Measurements from ENCODE around the gene PFN1. TPM values are rescaled to one million over a fixed set of nuclear protein-coding genes. Genes with fewer than 3 reads are reported as not detected.
A peak's percentile ranks its signal among the peaks of the same experiment; 100 is the strongest.
"Not testable (repeated sequence)": the region's sequence is repeated elsewhere in the genome, so short reads cannot be mapped to it uniquely, and the experiment has no call there.

Gene PFN1
- total RNA-seq, 2 experiments from 2014 or later: 2,029 to 2,329 TPM

DNA sequence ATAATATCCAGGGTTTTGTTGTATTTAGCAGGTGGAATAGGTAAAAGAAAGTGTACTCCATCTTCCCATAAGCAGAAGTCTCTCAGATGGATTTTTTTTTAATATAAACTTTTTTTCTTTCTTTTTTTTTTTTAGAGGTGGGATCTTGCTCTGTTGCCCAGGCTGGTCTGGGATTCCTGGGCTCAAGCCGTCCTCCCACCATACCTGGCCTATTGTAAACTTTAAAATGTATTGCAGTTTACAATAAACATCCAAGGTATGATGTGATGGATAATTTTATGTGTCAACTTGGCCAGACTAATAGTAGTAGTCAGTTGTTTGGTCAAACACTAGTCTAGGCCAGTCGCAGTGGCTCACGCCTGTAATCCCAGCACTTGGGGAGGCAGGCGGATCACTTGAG is 27.0 kb downstream of the PFN1 start:
- CTCF ChIA-PET: interaction anchor here (2.4 kb wide), 1 partner anchor 12 kb away, joined by 12 read pairs; no protein-coding TSS in a partner anchor
- H3K4me3 Mint-ChIP-seq: no peak overlapping the region

DNA sequence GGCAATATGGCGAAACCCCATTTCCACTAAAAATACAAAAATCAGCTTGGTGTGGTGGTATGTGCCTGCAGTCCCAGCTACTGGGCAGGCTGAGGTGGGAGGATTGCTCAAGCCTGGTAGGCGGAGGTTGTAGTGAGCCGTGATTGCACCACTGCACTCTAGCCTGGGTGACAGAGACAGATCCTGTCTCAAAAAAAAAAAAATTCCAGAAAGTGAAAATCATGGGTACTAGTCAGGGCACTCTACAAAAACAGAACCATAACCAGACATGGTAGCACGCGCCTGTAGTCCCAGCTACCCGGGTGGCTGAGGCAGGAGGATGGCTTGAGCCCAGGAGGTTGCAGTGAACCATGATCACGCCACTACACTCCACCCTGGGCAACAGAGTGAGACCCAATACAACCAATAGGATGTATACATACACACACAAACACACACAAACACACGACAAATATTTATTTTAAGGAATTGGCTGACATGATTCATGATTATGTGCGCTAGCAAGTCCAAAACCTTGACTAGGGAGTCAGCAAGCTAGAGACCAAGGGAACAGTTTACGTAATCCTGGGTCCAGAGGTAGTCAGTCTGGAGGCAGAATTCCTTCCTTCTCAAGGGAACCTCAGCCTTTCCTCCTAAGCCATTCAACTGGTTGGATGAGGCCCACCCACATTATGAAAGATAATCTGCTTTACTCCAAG is 27.8 kb downstream of the PFN1 start:
- Mint-ChIP-seq H3K9me3 (ENCODE audit: low read depth) (no peaks in the 10 kb centered on the region), H3K27ac (no peak overlapping the region), H3K36me3 (peaks cover 2% of the 10 kb centered on the region), H3K4me3 (no peak overlapping the region), H3K4me1 (no peaks in the 10 kb centered on the region), H3K27me3 (no peaks in the 10 kb centered on the region)
- CTCF ChIA-PET: interaction anchor here (1.4 to 2.4 kb wide), 2 partner anchors 11 to 20 kb away, joined by 3 to 12 read pairs; partner anchors contain the start of genes RNF167 and SLC25A11
- DNase-seq (no peak), ATAC-seq (no peak)

More for the DNA sequence above, 27.0 kb downstream of the PFN1 start:
- H3K36me3 Mint-ChIP-seq: peaks cover 2% of the 10 kb centered on the region
- no peak for DNase-seq
- H3K9me3 Mint-ChIP-seq (ENCODE audit: low read depth): no peaks in the 10 kb centered on the region
- no peak overlapping the region for H3K27ac Mint-ChIP-seq
- H3K27me3 Mint-ChIP-seq: no peaks in the 10 kb centered on the region
- H3K4me1 Mint-ChIP-seq: no peaks in the 10 kb centered on the region
- no peak for ATAC-seq

DNA sequence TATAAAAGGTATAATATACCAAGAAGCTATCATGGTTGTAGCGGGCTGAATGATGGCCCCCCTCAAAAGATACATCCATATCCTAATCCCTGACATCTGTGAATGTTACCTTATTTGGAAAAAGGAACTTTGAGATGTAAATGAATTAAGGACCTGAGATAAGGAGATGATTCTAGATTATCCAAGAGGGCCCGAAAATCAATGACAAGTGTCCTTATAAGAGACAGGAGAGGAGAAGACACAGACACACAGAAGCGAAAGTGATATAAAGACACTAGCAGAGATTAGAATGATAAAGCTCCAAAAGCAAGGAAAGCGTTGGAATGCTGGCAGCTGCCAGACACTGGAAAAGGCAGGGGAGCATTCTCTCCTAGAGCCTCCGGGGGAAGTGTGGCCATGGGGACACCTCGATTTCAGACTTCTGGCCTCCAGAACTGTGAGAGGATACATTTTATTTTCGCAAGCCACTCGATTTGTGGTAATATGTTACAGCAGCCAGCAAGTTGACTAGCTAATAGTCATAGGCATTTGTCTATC is 28.8 kb downstream of the PFN1 start:
- Mint-ChIP-seq H3K27me3 (no peaks in the 10 kb centered on the region), H3K27ac (no peak overlapping the region), H3K36me3 (peaks cover 2% of the 10 kb centered on the region), H3K4me3 (no peak overlapping the region), H3K9me3 (ENCODE audit: low read depth) (no peaks in the 10 kb centered on the region), H3K4me1 (no peaks in the 10 kb centered on the region)
- ATAC-seq: no peak
- CTCF ChIA-PET: interaction anchor here (0.6 to 2.4 kb wide), 3 partner anchors 11 to 438 kb away, joined by 3 to 12 read pairs (median 4); partner anchors contain the start of genes RNF167 and SLC25A11
- no peak for DNase-seq

DNA sequence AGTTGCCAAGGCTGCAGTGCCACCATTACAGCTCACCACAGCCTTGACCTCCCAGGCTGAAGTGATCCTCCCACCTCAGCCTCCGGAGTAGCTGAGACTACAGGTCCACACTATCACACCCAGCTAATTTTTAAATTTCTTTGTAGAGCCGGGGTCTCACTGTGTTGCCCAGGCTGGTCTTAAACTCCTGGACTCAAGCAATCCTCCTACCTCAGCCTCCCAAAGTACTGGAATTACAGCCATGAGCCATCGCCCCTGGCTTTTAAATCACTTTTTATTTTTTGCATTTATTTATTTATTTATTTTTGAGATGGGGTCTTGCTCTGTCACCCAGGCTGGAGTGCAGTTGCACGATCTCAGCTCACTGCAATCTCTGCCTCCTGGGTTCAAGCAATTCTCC is 33.8 kb downstream of the PFN1 start:
- H3K36me3 Mint-ChIP-seq; H3K4me1 Mint-ChIP-seq; ATAC-seq; H3K9me3 Mint-ChIP-seq (ENCODE audit: low read depth); H3K27ac Mint-ChIP-seq; H3K27me3 Mint-ChIP-seq; CTCF ChIA-PET; DNase-seq; H3K4me3 Mint-ChIP-seq: not testable (repeated sequence)

DNA sequence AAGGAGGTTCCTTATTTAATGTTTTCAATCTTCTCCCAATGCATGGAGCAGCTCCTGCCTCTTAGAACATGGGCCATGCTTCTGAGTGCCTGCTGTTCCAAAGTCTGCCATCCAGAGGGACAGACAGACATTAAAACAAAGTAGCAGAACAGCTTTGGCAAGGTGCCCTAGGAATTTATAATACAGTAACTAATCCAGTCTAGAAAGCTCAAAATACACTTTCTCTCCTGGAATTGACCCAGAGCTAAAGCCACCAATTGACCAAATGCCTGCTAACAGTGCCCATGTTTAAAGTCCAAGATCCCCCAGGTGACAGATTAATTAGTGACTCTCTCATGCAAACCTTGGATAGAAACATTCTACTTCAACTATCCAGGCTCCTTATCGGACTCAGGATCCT is 34.3 kb downstream of the PFN1 start:
- Mint-ChIP-seq H3K4me3 (no peak overlapping the region), H3K36me3 (no peaks in the 10 kb centered on the region), H3K4me1 (peaks cover 2% of the 10 kb centered on the region), H3K27ac (no peak overlapping the region), H3K9me3 (ENCODE audit: low read depth) (no peaks in the 10 kb centered on the region), H3K27me3 (no peaks in the 10 kb centered on the region)
- ATAC-seq (no peak), DNase-seq (no peak)
- CTCF ChIA-PET: interaction anchor here (1.2 to 1.3 kb wide), 2 partner anchors 10 to 103 kb away, joined by 3 to 4 read pairs; no protein-coding TSS in a partner anchor

DNA sequence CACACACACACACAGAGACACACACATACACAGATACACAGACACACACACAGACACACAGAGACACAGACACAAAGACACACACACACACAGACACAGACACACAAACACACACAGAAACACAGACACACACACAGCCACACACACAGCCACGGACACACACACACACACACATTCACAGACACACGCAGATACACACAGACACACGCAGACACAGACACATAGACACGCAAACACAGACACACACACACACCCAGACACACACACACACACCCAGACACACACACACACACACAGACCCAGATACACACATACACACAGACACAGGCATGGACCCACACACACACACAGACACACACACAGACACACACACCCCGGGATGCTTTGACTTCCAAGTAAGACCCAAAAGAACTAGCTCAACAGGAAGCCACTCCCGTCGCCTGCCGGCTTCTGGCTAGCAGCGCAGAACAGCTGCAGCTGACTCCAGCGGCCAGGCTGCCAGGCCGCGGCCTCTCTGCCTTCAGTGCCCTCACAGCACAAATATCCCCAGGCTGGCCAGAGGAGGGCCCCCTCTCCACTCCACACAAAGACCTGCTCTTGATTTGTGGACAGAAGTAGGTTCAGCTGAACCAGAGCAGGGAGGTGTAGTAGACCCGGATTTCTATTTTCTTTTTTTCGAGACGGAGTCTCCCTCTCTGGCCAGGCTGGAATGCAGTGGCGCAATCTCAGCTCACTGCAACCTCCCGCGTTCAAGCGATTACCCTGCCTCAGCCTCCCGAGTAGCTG is 39.4 kb downstream of the PFN1 start:
- Mint-ChIP-seq H3K4me1 (peaks cover 2% of the 10 kb centered on the region), H3K36me3 (no peaks in the 10 kb centered on the region), H3K27ac (no peak overlapping the region), H3K4me3 (no peak overlapping the region), H3K9me3 (ENCODE audit: low read depth) (no peaks in the 10 kb centered on the region), H3K27me3 (no peaks in the 10 kb centered on the region)
- CTCF ChIA-PET: interaction anchor here (0.7 to 2.5 kb wide), 35 partner anchors 8 to 169 kb away, joined by 3 to 31 read pairs (median 5); partner anchors contain the start of genes C17orf107, CAMTA2, INCA1 and KIF1C
- DNase-seq (peak; percentile 88), ATAC-seq (peak; percentile 98)

DNA sequence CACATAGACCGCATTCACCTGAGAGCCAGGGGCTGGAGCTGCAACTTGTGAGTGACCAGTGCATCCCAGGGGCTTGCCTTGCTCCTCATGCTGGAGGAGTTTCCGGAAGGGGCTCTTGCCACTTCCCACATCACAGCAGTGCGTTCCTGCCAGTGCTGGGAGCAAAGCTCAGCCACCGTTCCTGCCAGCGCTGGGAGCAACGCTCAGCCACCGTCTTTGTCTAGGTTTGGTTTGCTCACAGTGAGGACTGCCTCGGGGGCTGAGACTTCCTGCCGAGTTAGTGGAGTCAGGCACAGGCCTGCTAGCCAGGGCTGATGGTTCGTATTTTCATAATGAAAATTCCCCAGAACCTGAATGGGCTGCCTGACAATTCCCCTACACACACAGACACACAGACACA is 40.0 kb downstream of the PFN1 start:
- ATAC-seq: peak; percentile 20
- CTCF ChIA-PET: interaction anchor here (0.7 to 2.5 kb wide), 26 partner anchors 8 to 154 kb away, joined by 3 to 31 read pairs (median 7); partner anchors contain the start of genes C17orf107, CAMTA2, INCA1 and KIF1C
- no peaks in the 10 kb centered on the region for H3K9me3 Mint-ChIP-seq (ENCODE audit: low read depth)
- no peak for DNase-seq
- no peak overlapping the region for H3K27ac Mint-ChIP-seq
- no peaks in the 10 kb centered on the region for H3K27me3 Mint-ChIP-seq
- peaks cover 6% of the 10 kb centered on the region for H3K4me1 Mint-ChIP-seq
- no peak overlapping the region for H3K4me3 Mint-ChIP-seq
- no peaks in the 10 kb centered on the region for H3K36me3 Mint-ChIP-seq

DNA sequence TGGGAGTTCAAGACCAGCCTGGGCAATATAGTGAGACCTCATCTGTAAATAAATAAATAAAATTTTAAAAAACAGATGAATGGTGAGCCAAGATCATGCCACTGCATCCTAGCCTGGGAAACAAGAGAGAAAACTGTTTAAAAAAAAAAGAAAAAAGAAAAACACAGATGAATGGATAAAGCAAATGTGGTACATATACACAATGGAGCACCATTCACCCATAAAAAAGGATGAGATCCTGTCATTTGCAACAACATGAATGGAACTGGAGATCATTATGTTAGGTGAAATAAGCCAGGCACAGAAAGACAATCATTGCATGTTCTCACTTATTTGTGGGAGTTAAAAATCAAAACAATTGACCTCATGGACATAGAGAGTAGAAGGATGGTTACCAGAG is 41.7 kb downstream of the PFN1 start:
- not testable (repeated sequence) for H3K36me3 Mint-ChIP-seq; DNase-seq; ATAC-seq; H3K4me3 Mint-ChIP-seq; H3K9me3 Mint-ChIP-seq (ENCODE audit: low read depth); H3K27ac Mint-ChIP-seq; H3K27me3 Mint-ChIP-seq
- CTCF ChIA-PET: interaction anchor here (1.0 to 2.0 kb wide), 3 partner anchors 33 to 340 kb away, joined by 3 to 6 read pairs (median 4); partner anchors contain the start of genes RNF167 and SLC25A11
- H3K4me1 Mint-ChIP-seq: peaks cover 20% of the 10 kb centered on the region

DNA sequence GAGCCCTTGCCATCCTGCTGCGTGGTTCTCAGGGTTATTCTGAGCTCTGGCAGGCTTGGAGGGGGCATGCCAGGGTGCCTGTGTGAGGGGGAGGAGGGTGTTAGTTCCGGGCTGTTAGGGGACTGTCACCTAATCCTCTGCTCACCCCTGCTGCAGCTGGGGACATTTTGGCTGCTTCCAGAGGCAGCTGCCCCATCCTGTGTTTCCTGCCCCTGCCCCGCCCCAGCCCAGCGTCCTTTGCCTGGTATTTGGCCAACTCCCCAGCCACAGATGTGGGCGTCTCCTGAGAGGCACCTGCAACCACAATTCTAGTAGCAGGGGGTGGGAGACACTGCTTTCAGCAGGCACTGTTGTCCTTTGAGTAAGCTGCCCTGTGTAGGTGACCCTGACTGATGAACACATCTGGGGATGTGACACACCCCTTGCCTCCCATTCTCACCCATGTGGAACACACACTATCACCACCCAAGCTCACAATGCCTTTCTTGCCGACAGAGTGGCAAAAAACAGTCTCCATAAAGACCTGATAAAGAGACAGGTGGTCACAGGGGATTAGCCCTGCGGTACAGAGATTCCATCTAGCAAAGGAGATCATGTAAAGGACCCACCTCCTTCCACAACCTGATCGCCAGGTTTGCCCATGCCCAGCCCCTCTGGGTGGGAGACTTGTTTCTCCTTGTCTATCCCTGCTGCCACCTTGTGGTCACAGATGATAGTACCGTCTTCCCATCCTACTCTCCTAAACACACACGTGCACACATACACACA is 45.1 kb downstream of the PFN1 start, which contains the start of gene CHRNE:
Gene CHRNE, minus strand, starts transcription at position 48 of the 768 bp plus-strand sequence. Its CDS starts 35 bp downstream, at position 13.
- ATAC-seq: peak; percentile 32
- Mint-ChIP-seq H3K36me3 (no peaks in the 10 kb centered on the region), H3K4me1 (peaks cover 36% of the 10 kb centered on the region), H3K27me3 (peaks cover 4% of the 10 kb centered on the region), H3K4me3 (peak within 1 kb of the TSS; percentile 10), H3K27ac (peak within 1 kb of the TSS; percentile 67), H3K9me3 (ENCODE audit: low read depth) (no peaks in the 10 kb centered on the region)
- CTCF ChIA-PET: interaction anchor here (0.6 to 3.2 kb wide), 25 partner anchors 10 to 345 kb away, joined by 3 to 18 read pairs (median 4); partner anchors contain the start of genes ARRB2, CAMTA2, RNF167 and SLC25A11
- DNase-seq: peak; percentile 87

DNA sequence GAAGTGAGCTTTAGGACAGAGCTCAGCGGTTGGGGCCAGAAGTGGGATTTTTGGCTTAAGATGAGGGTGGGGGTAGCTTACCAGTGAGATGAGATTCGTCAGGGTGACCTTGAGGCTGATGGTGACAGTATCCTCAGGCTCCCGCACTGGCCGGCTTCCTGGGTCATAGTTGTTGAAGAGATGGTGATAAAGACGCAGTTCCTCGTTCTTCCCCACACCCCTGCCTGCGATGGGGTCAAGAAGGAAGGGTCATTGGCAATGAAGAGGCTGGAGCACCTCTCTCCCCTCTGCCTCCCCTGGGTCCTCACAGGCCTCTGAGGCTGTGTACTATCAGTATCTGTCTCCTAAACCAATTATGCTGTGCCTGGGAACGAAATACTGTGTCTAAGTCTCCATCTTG is 45.8 kb downstream of the PFN1 start:
- ATAC-seq: no peak
- Mint-ChIP-seq H3K4me1 (peaks cover 36% of the 10 kb centered on the region), H3K27me3 (peaks cover 4% of the 10 kb centered on the region), H3K27ac (no peak overlapping the region), H3K9me3 (ENCODE audit: low read depth) (no peaks in the 10 kb centered on the region), H3K4me3 (no peak overlapping the region), H3K36me3 (no peaks in the 10 kb centered on the region)
- DNase-seq: no peak
- CTCF ChIA-PET: interaction anchor here (0.6 to 3.2 kb wide), 18 partner anchors 8 to 336 kb away, joined by 3 to 18 read pairs (median 4); partner anchors contain the start of genes ARRB2, CAMTA2, RNF167 and SLC25A11

DNA sequence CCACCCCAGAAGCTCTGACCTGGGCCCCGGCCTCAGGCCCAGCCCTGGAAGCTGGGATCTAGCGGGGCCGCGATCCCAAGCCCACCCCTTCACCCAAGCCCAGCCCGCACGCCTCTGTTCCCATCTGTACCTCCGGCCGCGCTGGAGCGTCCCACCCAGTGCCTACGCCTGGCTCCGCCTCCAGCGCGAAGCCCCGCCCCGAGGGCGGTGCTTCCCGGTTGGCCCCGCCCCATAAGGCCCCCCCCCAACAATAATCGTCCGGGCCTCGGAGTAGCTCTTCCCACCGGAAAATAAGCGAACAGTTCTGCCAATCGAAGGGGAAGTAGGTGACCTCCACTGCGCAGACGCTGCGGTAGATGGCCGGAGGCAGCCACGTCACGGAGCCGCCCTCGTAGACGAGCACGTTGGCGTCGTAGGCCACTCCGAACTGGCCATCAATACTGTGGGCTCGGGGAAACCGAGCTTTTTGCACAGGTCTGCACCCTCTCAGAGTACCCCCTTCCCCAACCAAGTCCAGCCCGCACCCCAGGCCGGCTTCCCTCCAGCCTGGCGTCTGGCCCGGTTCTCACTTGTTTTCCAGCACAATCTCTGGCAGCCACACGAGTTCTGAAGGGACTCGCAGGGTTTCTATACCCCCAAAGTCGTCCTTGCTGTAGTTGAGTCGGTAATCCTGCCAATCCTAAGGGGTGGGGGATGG is 46.5 kb downstream of the PFN1 start:
- Mint-ChIP-seq H3K4me3 (no peak overlapping the region), H3K27ac (peak overlapping the region; percentile 44), H3K36me3 (no peaks in the 10 kb centered on the region), H3K27me3 (peaks cover 4% of the 10 kb centered on the region), H3K9me3 (ENCODE audit: low read depth) (no peaks in the 10 kb centered on the region), H3K4me1 (peaks cover 36% of the 10 kb centered on the region)
- no peak for ATAC-seq
- no peak for DNase-seq
- CTCF ChIA-PET: interaction anchor here (0.6 to 3.2 kb wide), 12 partner anchors 7 to 335 kb away, joined by 3 to 18 read pairs (median 6); partner anchors contain the start of genes ARRB2, CAMTA2, RNF167 and SLC25A11

Measured in activated CD8-positive, alpha-beta memory T cell treated with anti-CD3 and anti-CD28 coated beads, Interleukin-2, amount 10 ng/mL, durations not matched to agents 7 days and 5 days (primary cell).